G401.6 (cell line): ENCODE data around the gene ZNF519.
"Not testable (repeated sequence)": the region's sequence is repeated elsewhere in the genome, so short reads cannot be mapped to it uniquely, and the experiment has no call there.

Source experiments
- FAIRE-seq: peaks from 2 replicates; lab custom pipeline; 2012; peaks lifted over from hg19 to GRCh38; lab: Jason Lieb, UNC

Gene ZNF519

GRCh38 chr18:14147935-14148865 lies 16.0 kb upstream of the ZNF519 start:
- FAIRE-seq: not testable (repeated sequence)

- not testable (repeated sequence) for FAIRE-seq
These were observed 14.5 kb upstream of the ZNF519 start for GRCh38 chr18:14146771-14147170.

- not testable (repeated sequence) for FAIRE-seq
These were observed 13.5 kb upstream of the ZNF519 start for GRCh38 chr18:14145581-14146338.

GRCh38 chr18:14145021-14145420 lies 12.8 kb upstream of the ZNF519 start:
- not testable (repeated sequence) for FAIRE-seq

GRCh38 chr18:14144628-14144895 lies 12.3 kb upstream of the ZNF519 start:
- FAIRE-seq: no peak

- not testable (repeated sequence) for FAIRE-seq
These were observed 11.8 kb upstream of the ZNF519 start for GRCh38 chr18:14143871-14144627.

GRCh38 chr18:14143396-14143795 lies 11.2 kb upstream of the ZNF519 start:
- FAIRE-seq: not testable (repeated sequence)

- not testable (repeated sequence) for FAIRE-seq
These were observed 9.9 kb upstream of the ZNF519 start for GRCh38 chr18:14142177-14142576.

- FAIRE-seq: not testable (repeated sequence)
These were observed 7.3 kb upstream of the ZNF519 start for GRCh38 chr18:14139583-14139982.

GRCh38 chr18:14137971-14138370 lies 5.7 kb upstream of the ZNF519 start:
- FAIRE-seq: not testable (repeated sequence)

- FAIRE-seq: not testable (repeated sequence)
These were observed 452 bp downstream of the ZNF519 start for GRCh38 chr18:14131696-14132270.

- FAIRE-seq: not testable (repeated sequence)
These were observed 1.4 kb downstream of the ZNF519 start for GRCh38 chr18:14130804-14131203.

GRCh38 chr18:14124689-14125088 lies 7.5 kb downstream of the ZNF519 start:
- no peak for FAIRE-seq

GRCh38 chr18:14122097-14122496 lies 10.1 kb downstream of the ZNF519 start:
- no peak for FAIRE-seq

GRCh38 chr18:14120926-14121325 lies 11.3 kb downstream of the ZNF519 start:
- FAIRE-seq: no peak

GRCh38 chr18:14117606-14118005 lies 14.6 kb downstream of the ZNF519 start:
- no peak for FAIRE-seq

- FAIRE-seq: no peak
These were observed 25.3 kb downstream of the ZNF519 start for GRCh38 chr18:14106906-14107305.

GRCh38 chr18:14104906-14105748 lies 27.1 kb downstream of the ZNF519 start:
- FAIRE-seq: no peak

- no peak for FAIRE-seq
These were observed 28.0 kb downstream of the ZNF519 start for GRCh38 chr18:14104201-14104600.

GRCh38 chr18:14100503-14101286 lies 31.5 kb downstream of the ZNF519 start:
- no peak for FAIRE-seq
